GM19324 (cell line): Measurements from ENCODE around the gene NTN3.
A peak's percentile ranks its signal among the peaks of the same experiment; 100 is the strongest.

ENCODE experiments used
- ATAC-seq: cut with Tn5 transposase; IDR thresholded peaks from one replicate; pipeline ENCODE4 v1.9.1; 2021; ENCODE audit warnings: mild to moderate bottlenecking, moderate library complexity; ENCODE audit not compliant: unreplicated experiment, low FRiP score

NTN3 gene

GRCh38 chr16:2465653-2466415 is 5.3 kb upstream of the NTN3 start:
- no peak for ATAC-seq

GRCh38 chr16:2466667-2467527 is 4.2 kb upstream of the NTN3 start:
- no peak for ATAC-seq

- ATAC-seq: no peak
These were observed 3.4 kb upstream of the NTN3 start for GRCh38 chr16:2467528-2468232.

- no peak for ATAC-seq
These were observed 2.8 kb upstream of the NTN3 start for GRCh38 chr16:2468233-2468724.

GRCh38 chr16:2468725-2469398 is 2.2 kb upstream of the NTN3 start:
- ATAC-seq: no peak

- ATAC-seq: no peak
These were observed 1.5 kb upstream of the NTN3 start for GRCh38 chr16:2469399-2470233.

- ATAC-seq: no peak
These were observed 879 bp upstream of the NTN3 start for GRCh38 chr16:2470234-2470601.

GRCh38 chr16:2470603-2471015 is 488 bp upstream of the NTN3 start:
- ATAC-seq: no peak

- no peak for ATAC-seq
These were observed 773 bp downstream of the NTN3 start for GRCh38 chr16:2471653-2472487.

GRCh38 chr16:2472488-2472864 is 1.4 kb downstream of the NTN3 start:
- no peak for ATAC-seq

GRCh38 chr16:2472885-2473445 is 1.9 kb downstream of the NTN3 start:
- ATAC-seq: no peak

- no peak for ATAC-seq
These were observed 2.4 kb downstream of the NTN3 start for GRCh38 chr16:2473446-2473926.

GRCh38 chr16:2473999-2474876 is 3.1 kb downstream of the NTN3 start:
- peak; percentile 15 for ATAC-seq

GRCh38 chr16:2474877-2475412 is 3.8 kb downstream of the NTN3 start, which contains the start of gene TBC1D24:
Gene TBC1D24, plus strand, starts transcription at chr16:2475127. Its CDS starts 21,022 bp downstream, at chr16:2496149.
- peak; percentile 65 for ATAC-seq

- ATAC-seq: no peak
These were observed 4.6 kb downstream of the NTN3 start for GRCh38 chr16:2475413-2476344.

- no peak for ATAC-seq
These were observed 5.2 kb downstream of the NTN3 start for GRCh38 chr16:2476345-2476720.
